Mesothelial cell of epicardium (in vitro differentiated cells): Measurements from ENCODE around the gene ZNF512B. TPM values are rescaled to one million over a fixed set of nuclear protein-coding genes. Genes with fewer than 3 reads are reported as not detected.

Source experiments
- DNase-seq, 2 experiments: peaks; one replicate each; pipeline ENCODE4 v3.0.0; 2021; ENCODE audit warnings: low spot score in 2 of 2; ENCODE audit not compliant: unreplicated experiment in 2 of 2
- H3K27ac Mint-ChIP-seq: 2 replicates; pipeline ENCODE4 v1.8.0; 2021; ENCODE audit warnings: mixed read lengths
- H3K27me3 Mint-ChIP-seq: 2 replicates; pipeline ENCODE4 v1.8.0; 2021; ENCODE audit warnings: low read depth, mixed read lengths
- H3K36me3 Mint-ChIP-seq: 2 replicates; pipeline ENCODE4 v1.8.0; 2021; ENCODE audit warnings: mixed read lengths
- H3K4me1 Mint-ChIP-seq: 2 replicates; pipeline ENCODE4 v1.8.0; 2021; ENCODE audit warnings: mixed read lengths
- H3K4me3 Mint-ChIP-seq: 2 replicates; pipeline ENCODE4 v1.8.0; 2021; ENCODE audit warnings: mild to moderate bottlenecking, moderate library complexity, mixed read lengths
- H3K9me3 Mint-ChIP-seq: 2 replicates; pipeline ENCODE4 v1.8.0; 2021; ENCODE audit warnings: mixed read lengths
- total RNA-seq: library from RNA; stranded (reverse); gene quantifications from 3 replicates; pipeline ENCODE4 v1.2.1, GENCODE V29; 2021
- TF ChIP-seq, protein P1 (sequence below): fragments of 200-600 bp; sonication (generic); IDR thresholded peaks from one replicate; pipeline ENCODE4 v1.5.0; 2021; ENCODE audit warnings: antibody characterized with exemption; ENCODE audit not compliant: unreplicated experiment

The ZNF512B gene
- total RNA-seq, 1 donor from 2014 or later = 62.0 TPM

DNA sequence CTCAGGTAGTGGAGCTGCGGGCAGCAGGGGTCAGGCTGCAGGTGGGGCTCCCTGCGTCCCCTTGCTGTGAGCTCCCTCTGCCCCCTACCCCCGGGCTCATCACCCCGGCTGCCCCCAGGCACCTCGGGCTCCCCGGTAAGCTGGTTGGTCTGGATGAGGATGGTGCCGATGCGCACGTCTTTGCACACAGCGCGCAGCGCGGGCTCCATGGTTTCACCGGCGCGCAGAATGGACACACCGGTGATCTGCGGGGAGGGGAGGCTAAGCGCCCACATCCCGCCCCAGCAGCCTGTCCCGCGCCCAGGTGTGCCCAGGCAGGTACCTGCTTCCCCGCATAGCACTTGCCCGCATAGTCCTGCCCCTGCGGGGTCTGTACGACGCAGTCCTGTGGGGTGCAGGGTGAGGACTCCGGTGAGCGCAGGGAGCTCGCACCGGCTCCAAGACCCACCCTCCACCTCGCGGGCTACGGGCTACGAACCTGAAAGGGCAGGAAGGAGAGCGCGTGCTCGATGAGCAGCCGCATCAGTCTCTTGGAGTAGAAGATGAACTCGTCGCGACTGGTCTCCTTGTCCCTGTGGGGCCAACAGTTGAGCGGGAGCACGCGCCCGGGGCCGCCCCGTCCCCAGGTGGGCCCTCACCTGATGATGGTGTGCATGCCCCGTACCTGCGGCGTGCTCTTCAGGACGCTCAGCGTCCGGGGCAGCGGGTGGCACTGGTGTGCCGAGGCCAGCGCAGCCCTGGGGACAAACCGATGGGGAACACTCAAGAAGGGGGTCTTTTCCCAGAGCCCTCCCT, 29.1 kb downstream of the ZNF512B start:
- Mint-ChIP-seq H3K9me3 (no peaks in the 10 kb centered on the region), H3K4me3 (no peak overlapping the region), H3K4me1 (no peaks in the 10 kb centered on the region), H3K36me3 (peaks cover 20% of the 10 kb centered on the region), H3K27me3 (no peaks in the 10 kb centered on the region), H3K27ac (no peak overlapping the region)
- TF ChIP-seq, protein P1, sequence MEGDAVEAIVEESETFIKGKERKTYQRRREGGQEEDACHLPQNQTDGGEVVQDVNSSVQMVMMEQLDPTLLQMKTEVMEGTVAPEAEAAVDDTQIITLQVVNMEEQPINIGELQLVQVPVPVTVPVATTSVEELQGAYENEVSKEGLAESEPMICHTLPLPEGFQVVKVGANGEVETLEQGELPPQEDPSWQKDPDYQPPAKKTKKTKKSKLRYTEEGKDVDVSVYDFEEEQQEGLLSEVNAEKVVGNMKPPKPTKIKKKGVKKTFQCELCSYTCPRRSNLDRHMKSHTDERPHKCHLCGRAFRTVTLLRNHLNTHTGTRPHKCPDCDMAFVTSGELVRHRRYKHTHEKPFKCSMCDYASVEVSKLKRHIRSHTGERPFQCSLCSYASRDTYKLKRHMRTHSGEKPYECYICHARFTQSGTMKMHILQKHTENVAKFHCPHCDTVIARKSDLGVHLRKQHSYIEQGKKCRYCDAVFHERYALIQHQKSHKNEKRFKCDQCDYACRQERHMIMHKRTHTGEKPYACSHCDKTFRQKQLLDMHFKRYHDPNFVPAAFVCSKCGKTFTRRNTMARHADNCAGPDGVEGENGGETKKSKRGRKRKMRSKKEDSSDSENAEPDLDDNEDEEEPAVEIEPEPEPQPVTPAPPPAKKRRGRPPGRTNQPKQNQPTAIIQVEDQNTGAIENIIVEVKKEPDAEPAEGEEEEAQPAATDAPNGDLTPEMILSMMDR = no peak
- no peak for DNase-seq

DNA sequence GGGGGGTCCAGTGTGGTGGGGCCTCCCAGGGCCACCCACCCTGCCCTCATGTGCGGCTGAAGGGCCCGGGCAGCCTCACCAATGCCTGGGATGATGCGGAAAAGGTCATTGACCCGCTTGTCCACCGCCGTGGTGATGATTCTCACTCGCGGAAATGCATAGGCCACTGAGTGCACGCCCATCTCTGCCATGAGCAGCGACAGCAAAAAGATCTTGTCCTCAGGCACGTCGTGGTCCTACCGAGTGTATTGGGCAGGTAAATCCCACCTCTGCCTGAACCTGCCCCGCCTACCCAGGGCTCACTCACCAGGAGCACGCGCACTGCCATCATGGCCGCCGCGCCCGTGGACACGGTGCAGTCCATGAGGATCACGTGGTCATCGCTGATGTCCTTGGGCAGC, 29.7 kb downstream of the ZNF512B start:
- H3K4me3 Mint-ChIP-seq = no peak overlapping the region
- TF ChIP-seq, protein P1 = no peak
- DNase-seq = no peak
- H3K36me3 Mint-ChIP-seq = peaks cover 22% of the 10 kb centered on the region
- no peaks in the 10 kb centered on the region for H3K4me1 Mint-ChIP-seq
- H3K27ac Mint-ChIP-seq = no peak overlapping the region
- no peaks in the 10 kb centered on the region for H3K27me3 Mint-ChIP-seq
- H3K9me3 Mint-ChIP-seq = no peaks in the 10 kb centered on the region

GRCh38 chr20:63939061-63939935, 30.4 kb downstream of the ZNF512B start:
- TF ChIP-seq, protein P1 = no peak
- H3K27me3 Mint-ChIP-seq = no peaks in the 10 kb centered on the region
- no peaks in the 10 kb centered on the region for H3K9me3 Mint-ChIP-seq
- H3K4me3 Mint-ChIP-seq = no peak overlapping the region
- no peaks in the 10 kb centered on the region for H3K4me1 Mint-ChIP-seq
- H3K36me3 Mint-ChIP-seq = peaks cover 22% of the 10 kb centered on the region
- no peak for DNase-seq
- H3K27ac Mint-ChIP-seq = no peak overlapping the region

GRCh38 chr20:63937596-63937995, 32.1 kb downstream of the ZNF512B start:
- TF ChIP-seq, protein P1 = no peak
- peaks cover 22% of the 10 kb centered on the region for H3K36me3 Mint-ChIP-seq
- H3K27ac Mint-ChIP-seq = no peak overlapping the region
- no peaks in the 10 kb centered on the region for H3K27me3 Mint-ChIP-seq
- no peaks in the 10 kb centered on the region for H3K9me3 Mint-ChIP-seq
- no peaks in the 10 kb centered on the region for H3K4me1 Mint-ChIP-seq
- no peak for DNase-seq
- H3K4me3 Mint-ChIP-seq = no peak overlapping the region

- Mint-ChIP-seq H3K4me3 (no peak overlapping the region), H3K9me3 (no peaks in the 10 kb centered on the region), H3K27me3 (no peaks in the 10 kb centered on the region), H3K27ac (no peak overlapping the region), H3K4me1 (no peaks in the 10 kb centered on the region), H3K36me3 (peaks cover 34% of the 10 kb centered on the region)
- TF ChIP-seq, protein P1 = no peak
- DNase-seq = no peak
These were observed 34.3 kb downstream of the ZNF512B start for GRCh38 chr20:63935447-63935846.
